BLaER1 (cell line): ENCODE data around the gene OR5M10.
"Not testable (repeated sequence)": the region's sequence is repeated elsewhere in the genome, so short reads cannot be mapped to it uniquely, and the experiment has no call there.

Experiments used
- H3K27ac ChIP-seq: shearing (Covaris generic); formaldehyde crosslinking; 2 replicates; pipeline ENCODE4 v1.8.1; 2022
- H3K27me3 ChIP-seq: shearing (Covaris generic); formaldehyde crosslinking; 2 replicates; pipeline ENCODE4 v1.8.1; 2022
- H3K36me3 ChIP-seq: shearing (Covaris generic); formaldehyde crosslinking; 2 replicates; pipeline ENCODE4 v1.8.1; 2022
- H3K4me1 ChIP-seq: shearing (Covaris generic); formaldehyde crosslinking; 2 replicates; pipeline ENCODE4 v1.8.1; 2022
- H3K4me2 ChIP-seq: shearing (Covaris generic); formaldehyde crosslinking; 2 replicates; pipeline ENCODE4 v1.8.1; 2022
- H3K4me3 ChIP-seq: shearing (Covaris generic); formaldehyde crosslinking; 2 replicates; pipeline ENCODE4 v1.8.1; 2022
- H3K9ac ChIP-seq: shearing (Covaris generic); formaldehyde crosslinking; 2 replicates; pipeline ENCODE4 v1.8.1; 2022
- H3K9me3 ChIP-seq: shearing (Covaris generic); formaldehyde crosslinking; 2 replicates; pipeline ENCODE4 v1.8.1; 2022
- H4K20me1 ChIP-seq: shearing (Covaris generic); formaldehyde crosslinking; 2 replicates; pipeline ENCODE4 v1.8.1; 2022
- Cebpa-rat ChIP-seq: shearing (Covaris generic); IDR thresholded peaks from 2 replicates; pipeline ENCODE4 v1.8.1; 2022

OR5M10 gene

GRCh38 chr11:56577621-56578020, at the start of gene OR5M10:
Gene OR5M10, minus strand, starts transcription at chr11:56577721. Its CDS starts 0 bp downstream, at chr11:56577721.
- Histone ChIP-seq H3K9ac (no peak within 1 kb of the TSS), H3K4me1 (no peaks in the 10 kb centered on the region), H3K27ac (no peak within 1 kb of the TSS), H3K9me3 (no peaks in the 10 kb centered on the region), H4K20me1 (no peaks in the 10 kb centered on the region), H3K4me3 (no peak within 1 kb of the TSS), H3K27me3 (no peaks in the 10 kb centered on the region), H3K4me2 (no peak within 1 kb of the TSS), H3K36me3 (no peaks in the 10 kb centered on the region)
- no peak for TF ChIP-seq Cebpa-rat

GRCh38 chr11:56625946-56626345, 48.4 kb upstream of the OR5M10 start:
- H3K36me3 ChIP-seq: no peaks in the 10 kb centered on the region
- no peak overlapping the region for H3K4me2 ChIP-seq
- no peaks in the 10 kb centered on the region for H4K20me1 ChIP-seq
- H3K9ac ChIP-seq: no peak overlapping the region
- no peaks in the 10 kb centered on the region for H3K27me3 ChIP-seq
- H3K27ac ChIP-seq: no peak overlapping the region
- no peaks in the 10 kb centered on the region for H3K9me3 ChIP-seq
- H3K4me3 ChIP-seq: no peak overlapping the region
- no peaks in the 10 kb centered on the region for H3K4me1 ChIP-seq
- no peak for TF ChIP-seq Cebpa-rat

DNA sequence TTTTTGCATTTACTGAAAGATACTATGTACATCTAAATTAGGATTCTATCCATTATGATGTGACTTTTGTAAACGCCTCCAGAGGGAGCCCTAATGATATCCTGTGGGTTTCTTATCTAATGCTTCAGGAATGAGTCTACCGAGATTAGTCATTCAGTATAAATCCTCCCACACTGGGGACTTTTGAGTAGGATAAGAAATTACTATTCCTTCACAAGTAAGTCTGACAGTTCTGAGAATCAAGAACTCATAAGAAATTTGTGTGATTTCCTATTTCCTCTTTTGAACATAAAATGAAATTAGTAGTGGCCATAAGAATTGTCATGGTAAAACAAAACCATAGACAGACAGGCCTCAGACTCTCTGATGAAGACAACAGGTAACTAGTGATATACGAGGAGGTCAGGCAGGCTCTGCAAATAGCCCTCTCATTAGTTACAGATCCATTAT, 47.2 kb upstream of the OR5M10 start:
- H3K4me1 ChIP-seq: no peaks in the 10 kb centered on the region
- no peaks in the 10 kb centered on the region for H3K36me3 ChIP-seq
- H3K27ac ChIP-seq: no peak overlapping the region
- H3K27me3 ChIP-seq: no peaks in the 10 kb centered on the region
- H3K4me3 ChIP-seq: no peak overlapping the region
- H4K20me1 ChIP-seq: no peaks in the 10 kb centered on the region
- H3K9ac ChIP-seq: no peak overlapping the region
- no peak for TF ChIP-seq Cebpa-rat
- no peak overlapping the region for H3K4me2 ChIP-seq
- H3K9me3 ChIP-seq: no peaks in the 10 kb centered on the region

GRCh38 chr11:56611174-56611573, 33.7 kb upstream of the OR5M10 start:
- H4K20me1 ChIP-seq: no peaks in the 10 kb centered on the region
- H3K9ac ChIP-seq: no peak overlapping the region
- H3K9me3 ChIP-seq: no peaks in the 10 kb centered on the region
- no peaks in the 10 kb centered on the region for H3K36me3 ChIP-seq
- no peak for TF ChIP-seq Cebpa-rat
- H3K4me2 ChIP-seq: no peak overlapping the region
- H3K4me1 ChIP-seq: no peaks in the 10 kb centered on the region
- H3K27me3 ChIP-seq: no peaks in the 10 kb centered on the region
- H3K4me3 ChIP-seq: no peak overlapping the region
- H3K27ac ChIP-seq: no peak overlapping the region

DNA sequence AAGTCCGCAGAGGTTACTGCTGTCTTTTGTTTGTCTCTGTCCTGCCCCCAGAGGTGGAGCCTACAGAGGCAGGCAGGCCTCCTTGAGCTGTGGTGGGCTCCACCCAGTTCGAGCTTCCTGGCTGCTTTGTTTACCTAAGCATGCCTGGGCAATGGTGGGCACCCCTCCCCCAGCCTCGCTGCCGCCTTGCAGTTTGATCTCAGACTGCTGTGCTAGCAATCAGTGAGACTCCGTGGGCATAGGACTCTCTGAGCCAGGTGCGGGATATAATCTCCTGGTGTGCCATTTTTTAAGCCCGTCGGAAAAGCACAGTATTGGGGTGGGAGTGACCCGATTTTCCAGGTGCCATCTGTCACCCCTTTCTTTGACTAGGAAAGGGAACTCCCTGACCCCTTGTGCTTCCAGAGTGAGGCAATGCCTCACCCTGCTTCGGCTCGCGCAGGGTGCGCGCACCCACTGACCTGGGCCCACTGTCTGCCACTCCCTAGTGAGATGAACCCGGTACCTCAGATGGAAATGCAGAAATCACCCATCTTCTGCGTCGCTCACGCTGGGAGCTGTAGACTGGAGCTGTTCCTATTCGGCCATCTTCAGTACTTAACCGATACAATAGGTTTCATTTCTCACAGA, 14.7 kb upstream of the OR5M10 start:
- not testable (repeated sequence) for H3K9me3 ChIP-seq, H3K27ac ChIP-seq, H3K4me2 ChIP-seq

DNA sequence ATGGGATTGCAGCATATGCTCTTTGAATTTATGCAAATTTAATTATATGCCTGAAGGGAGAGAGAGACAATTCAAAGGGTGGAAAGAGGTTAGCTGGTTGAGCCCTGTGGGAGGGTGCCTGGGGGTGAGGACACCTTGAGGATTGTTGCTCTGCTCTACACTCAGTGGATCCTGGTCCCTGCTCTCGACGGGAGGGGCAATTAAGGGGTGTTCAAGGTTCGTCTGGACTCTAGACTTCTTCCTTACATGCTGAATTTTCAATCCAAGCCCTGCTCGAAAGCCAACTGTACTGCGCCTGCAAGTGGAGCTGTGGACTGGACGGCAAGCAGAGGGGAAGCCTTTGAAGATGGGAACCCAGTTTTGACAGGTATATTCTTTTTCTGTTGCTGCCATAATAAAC, 18.9 kb downstream of the OR5M10 start:
- H3K4me2 ChIP-seq: no peak overlapping the region
- no peak overlapping the region for H3K27ac ChIP-seq
- H3K27me3 ChIP-seq: no peaks in the 10 kb centered on the region
- no peaks in the 10 kb centered on the region for H3K9me3 ChIP-seq
- H3K4me1 ChIP-seq: no peaks in the 10 kb centered on the region
- H4K20me1 ChIP-seq: no peaks in the 10 kb centered on the region
- no peak overlapping the region for H3K4me3 ChIP-seq
- H3K36me3 ChIP-seq: no peaks in the 10 kb centered on the region
- no peak overlapping the region for H3K9ac ChIP-seq
- TF ChIP-seq Cebpa-rat: no peak

More for the DNA sequence above, 14.7 kb upstream of the OR5M10 start:
- not testable (repeated sequence) for H3K9ac ChIP-seq, H3K4me1 ChIP-seq, H3K36me3 ChIP-seq, H3K27me3 ChIP-seq, H4K20me1 ChIP-seq, H3K4me3 ChIP-seq

DNA sequence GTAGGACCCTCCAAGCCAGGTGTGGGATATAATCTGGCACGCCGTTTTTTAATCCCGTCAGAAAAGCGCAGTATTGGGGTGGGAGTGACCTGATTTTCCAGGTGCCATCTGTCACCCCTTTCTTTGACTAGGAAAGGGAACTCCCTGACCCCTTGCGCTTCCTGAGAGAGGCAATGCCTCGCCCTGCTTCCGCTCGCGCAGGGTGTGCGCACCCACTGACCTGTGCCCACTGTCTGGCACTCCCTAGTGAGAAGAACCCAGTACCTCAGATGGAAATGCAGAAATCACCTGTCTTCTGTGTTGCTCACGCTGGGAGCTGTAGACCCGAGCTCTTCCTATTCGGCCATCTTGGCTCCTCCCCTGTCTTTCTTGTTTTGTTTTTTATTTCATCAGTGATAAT, 22.8 kb downstream of the OR5M10 start:
- not testable (repeated sequence) for H3K9me3 ChIP-seq, H3K4me1 ChIP-seq, H3K27me3 ChIP-seq, H3K27ac ChIP-seq, H3K4me3 ChIP-seq, H3K36me3 ChIP-seq, H4K20me1 ChIP-seq, H3K4me2 ChIP-seq, H3K9ac ChIP-seq

GRCh38 chr11:56545531-56545930, 32.0 kb downstream of the OR5M10 start:
- no peak overlapping the region for H3K4me3 ChIP-seq
- no peaks in the 10 kb centered on the region for H3K9me3 ChIP-seq
- no peaks in the 10 kb centered on the region for H3K4me1 ChIP-seq
- H3K27me3 ChIP-seq: no peaks in the 10 kb centered on the region
- H3K4me2 ChIP-seq: no peak overlapping the region
- no peak overlapping the region for H3K27ac ChIP-seq
- no peak for TF ChIP-seq Cebpa-rat
- no peaks in the 10 kb centered on the region for H4K20me1 ChIP-seq
- H3K9ac ChIP-seq: no peak overlapping the region
- H3K36me3 ChIP-seq: no peaks in the 10 kb centered on the region

DNA sequence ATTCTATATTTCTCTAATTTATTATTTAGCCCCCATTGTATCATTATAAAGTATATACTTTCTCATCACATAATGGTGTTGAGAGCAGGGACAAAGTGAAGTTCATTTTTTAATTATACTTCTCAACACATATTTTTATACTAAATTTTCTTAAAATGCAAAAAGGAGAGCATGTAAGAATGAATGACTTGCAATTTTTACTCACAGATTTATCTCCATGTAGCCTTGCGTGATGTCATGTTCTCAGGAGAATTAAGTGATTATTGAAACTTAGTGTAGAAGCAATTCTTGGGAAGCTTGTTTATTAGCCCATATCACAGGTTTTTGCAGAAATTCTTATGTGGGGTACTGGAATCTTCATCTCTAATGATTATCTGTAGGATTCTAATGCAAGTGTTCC, 33.8 kb downstream of the OR5M10 start:
- H3K9ac ChIP-seq: no peak overlapping the region
- H3K27ac ChIP-seq: no peak overlapping the region
- TF ChIP-seq Cebpa-rat: no peak
- no peaks in the 10 kb centered on the region for H4K20me1 ChIP-seq
- H3K9me3 ChIP-seq: no peaks in the 10 kb centered on the region
- no peak overlapping the region for H3K4me2 ChIP-seq
- no peaks in the 10 kb centered on the region for H3K4me1 ChIP-seq
- H3K4me3 ChIP-seq: no peak overlapping the region
- no peaks in the 10 kb centered on the region for H3K27me3 ChIP-seq
- H3K36me3 ChIP-seq: no peaks in the 10 kb centered on the region

DNA sequence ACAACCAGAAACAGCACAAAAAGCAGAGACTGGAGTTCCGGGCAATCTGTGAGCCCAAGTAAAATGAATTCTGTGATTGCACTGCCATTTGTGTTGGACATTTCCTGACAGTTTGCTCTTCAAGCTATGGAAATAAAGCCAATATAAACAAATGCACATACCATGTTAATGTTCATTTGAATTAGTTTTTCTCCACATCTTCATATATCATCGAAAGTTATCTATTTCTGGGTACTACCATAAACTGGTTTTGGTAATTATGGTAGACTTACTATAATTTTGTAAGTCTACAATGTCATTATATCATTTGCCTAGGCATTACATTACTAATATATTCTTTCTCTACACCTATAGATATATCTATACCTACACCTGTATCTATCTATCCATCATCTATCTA, 34.4 kb downstream of the OR5M10 start, which contains the start of gene OR5M11:
Gene OR5M11 (minus strand): TSS at position 101 of the 400 bp plus-strand sequence. CDS start 0 bp downstream, at position 101.
- H3K4me2 ChIP-seq: no peak within 1 kb of the TSS
- no peak within 1 kb of the TSS for H3K27ac ChIP-seq
- no peaks in the 10 kb centered on the region for H4K20me1 ChIP-seq
- H3K36me3 ChIP-seq: no peaks in the 10 kb centered on the region
- no peak within 1 kb of the TSS for H3K4me3 ChIP-seq
- no peak for TF ChIP-seq Cebpa-rat
- H3K9ac ChIP-seq: no peak within 1 kb of the TSS
- H3K9me3 ChIP-seq: no peaks in the 10 kb centered on the region
- no peaks in the 10 kb centered on the region for H3K4me1 ChIP-seq
- no peaks in the 10 kb centered on the region for H3K27me3 ChIP-seq
